ENCODE measurements around the gene RASA1. TPM values are rescaled to one million over a fixed set of nuclear protein-coding genes. Genes with fewer than 3 reads are reported as not detected.

Gene RASA1
- total RNA-seq, 4 donors from 2014 or later: 12.0 to 16.8 (median 12.2) TPM

- Histone ChIP-seq H3K9me3 (no peaks in the 10 kb centered on the region), H3K27me3 (no peaks in the 10 kb centered on the region), H3K4me1 (peaks cover 3 to 8% of the 10 kb centered on the region in 2 donors), H3K27ac (no peak overlapping the region), H3K4me3 (no peak overlapping the region), H3K36me3 (peaks cover 0 to 64% of the 10 kb centered on the region in 2 donors)
- no peak for DNase-seq
- in situ Hi-C loops (cut with MboI; ENCODE audit: low sequenced_read_pairs in 4 of 4) (no loop called here), intact Hi-C loops (cut with DNase I; ENCODE audit: low total_unique reads) (no loop called here)
- TF ChIP-seq CTCF (IDR thresholded peaks at IDR 0.05 in 4 of 5, conservative IDR thresholded peaks at IDR 0.05 in 1 of 5) (no peak), POLR2A (IDR thresholded peaks at IDR 0.05) (no peak)
- ATAC-seq: no peak
These were observed 118.1 kb downstream of the RASA1 start for GRCh38 chr5:87385802-87386201.

GRCh38 chr5:87388129-87388528 lies 120.4 kb downstream of the RASA1 start:
- Histone ChIP-seq H3K27ac (no peak overlapping the region), H3K4me3 (no peak overlapping the region), H3K4me1 (peaks cover 3 to 5% of the 10 kb centered on the region in 2 donors), H3K9me3 (no peaks in the 10 kb centered on the region), H3K27me3 (no peaks in the 10 kb centered on the region), H3K36me3 (peaks cover 5 to 70% of the 10 kb centered on the region in 2 donors)
- DNase-seq (no peak), ATAC-seq (no peak)
- TF ChIP-seq POLR2A (IDR thresholded peaks at IDR 0.05) (no peak), CTCF (IDR thresholded peaks at IDR 0.05 in 4 of 5, conservative IDR thresholded peaks at IDR 0.05 in 1 of 5) (no peak)
- in situ Hi-C loops (cut with MboI; ENCODE audit: low sequenced_read_pairs in 4 of 4) (no loop called here), intact Hi-C loops (cut with DNase I; ENCODE audit: low total_unique reads) (no loop called here)

DNA sequence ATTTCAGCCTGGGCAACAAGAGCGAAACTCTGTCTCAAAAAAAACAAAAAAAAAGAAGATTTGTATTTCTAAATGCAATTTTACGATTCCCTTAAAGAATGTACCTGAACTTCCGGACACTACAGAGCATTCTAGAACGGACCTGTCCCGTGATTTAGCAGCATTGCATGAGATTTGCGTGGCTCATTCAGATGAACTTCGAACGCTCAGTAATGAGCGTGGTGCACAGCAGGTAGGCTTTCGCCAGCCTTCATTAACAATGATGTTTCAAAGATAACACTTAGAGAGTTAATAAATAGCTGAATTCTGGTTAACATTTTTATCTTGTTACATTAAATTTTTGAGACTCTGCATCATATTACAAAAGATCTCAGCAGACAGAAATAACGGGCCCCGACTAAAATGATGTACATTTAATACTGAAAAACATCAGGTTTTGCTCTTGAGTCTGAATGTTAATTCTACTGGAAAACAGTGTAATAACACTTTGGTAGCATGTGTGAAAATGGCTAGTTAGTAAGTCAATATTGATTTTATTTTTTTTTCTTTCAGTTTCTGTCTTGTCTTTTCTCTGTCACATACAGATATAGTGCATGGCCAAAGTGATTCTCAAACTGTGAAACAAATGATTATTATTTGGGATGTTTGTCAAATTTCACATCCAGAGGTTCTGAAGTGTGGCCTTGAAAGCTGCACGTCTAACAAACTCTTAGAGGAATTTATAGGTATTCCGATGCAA lies 121.8 kb downstream of the RASA1 start:
- Histone ChIP-seq H3K27me3 (no peaks in the 10 kb centered on the region), H3K4me3 (no peak overlapping the region), H3K27ac (no peak overlapping the region), H3K4me1 (peaks cover 0 to 3% of the 10 kb centered on the region in 2 donors), H3K36me3 (peaks cover 5 to 83% of the 10 kb centered on the region in 2 donors), H3K9me3 (no peaks in the 10 kb centered on the region)
- DNase-seq (no peak), ATAC-seq (no peak)
- intact Hi-C loops (cut with DNase I; ENCODE audit: low total_unique reads) (no loop called here), in situ Hi-C loops (cut with MboI; ENCODE audit: low sequenced_read_pairs in 4 of 4) (no loop called here)
- TF ChIP-seq POLR2A (IDR thresholded peaks at IDR 0.05): no peak
- no peak for TF ChIP-seq CTCF (IDR thresholded peaks at IDR 0.05 in 4 of 5, conservative IDR thresholded peaks at IDR 0.05 in 1 of 5)

DNA sequence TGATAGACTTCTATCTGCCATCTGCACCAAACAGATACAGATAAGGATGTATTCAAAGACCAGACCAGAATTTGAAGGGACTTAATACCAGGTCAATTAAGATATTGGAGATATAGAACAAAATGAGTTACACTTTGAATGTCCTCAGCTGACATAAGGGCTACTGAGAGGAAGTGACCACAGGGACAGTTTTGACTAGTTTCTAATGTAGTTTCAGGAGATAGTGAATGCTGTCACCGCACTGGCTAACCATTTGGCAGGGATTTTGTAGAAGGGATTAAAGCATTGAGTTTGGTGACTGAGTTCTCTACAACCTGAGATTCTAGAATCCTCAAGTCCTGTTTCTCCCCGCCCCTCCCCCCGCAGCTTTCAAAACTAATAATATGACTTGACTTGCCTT lies 122.4 kb downstream of the RASA1 start:
- no peak for TF ChIP-seq POLR2A (IDR thresholded peaks at IDR 0.05)
- TF ChIP-seq CTCF (IDR thresholded peaks at IDR 0.05 in 4 of 5, conservative IDR thresholded peaks at IDR 0.05 in 1 of 5): no peak
- H3K4me1 ChIP-seq: peaks cover 0 to 3% of the 10 kb centered on the region in 2 donors
- DNase-seq (no peak), ATAC-seq (no peak)
- peaks cover 5 to 90% of the 10 kb centered on the region in 2 donors for H3K36me3 ChIP-seq
- no peak overlapping the region for H3K27ac ChIP-seq
- in situ Hi-C loops (cut with MboI; ENCODE audit: low sequenced_read_pairs in 4 of 4) (no loop called here), intact Hi-C loops (cut with DNase I; ENCODE audit: low total_unique reads) (no loop called here)
- no peak overlapping the region for H3K4me3 ChIP-seq
- H3K27me3 ChIP-seq: no peaks in the 10 kb centered on the region
- no peaks in the 10 kb centered on the region for H3K9me3 ChIP-seq

Data from gastrocnemius medialis (tissue), 4 donors.